GM19025 (cell line): ENCODE data around the gene BDKRB1.

Experiments
- ATAC-seq: cut with Tn5 transposase; IDR thresholded peaks from one replicate; pipeline ENCODE4 v1.9.1; 2021; ENCODE audit warnings: mild to moderate bottlenecking, low read depth, moderate library complexity; ENCODE audit not compliant: unreplicated experiment

BDKRB1 gene

DNA sequence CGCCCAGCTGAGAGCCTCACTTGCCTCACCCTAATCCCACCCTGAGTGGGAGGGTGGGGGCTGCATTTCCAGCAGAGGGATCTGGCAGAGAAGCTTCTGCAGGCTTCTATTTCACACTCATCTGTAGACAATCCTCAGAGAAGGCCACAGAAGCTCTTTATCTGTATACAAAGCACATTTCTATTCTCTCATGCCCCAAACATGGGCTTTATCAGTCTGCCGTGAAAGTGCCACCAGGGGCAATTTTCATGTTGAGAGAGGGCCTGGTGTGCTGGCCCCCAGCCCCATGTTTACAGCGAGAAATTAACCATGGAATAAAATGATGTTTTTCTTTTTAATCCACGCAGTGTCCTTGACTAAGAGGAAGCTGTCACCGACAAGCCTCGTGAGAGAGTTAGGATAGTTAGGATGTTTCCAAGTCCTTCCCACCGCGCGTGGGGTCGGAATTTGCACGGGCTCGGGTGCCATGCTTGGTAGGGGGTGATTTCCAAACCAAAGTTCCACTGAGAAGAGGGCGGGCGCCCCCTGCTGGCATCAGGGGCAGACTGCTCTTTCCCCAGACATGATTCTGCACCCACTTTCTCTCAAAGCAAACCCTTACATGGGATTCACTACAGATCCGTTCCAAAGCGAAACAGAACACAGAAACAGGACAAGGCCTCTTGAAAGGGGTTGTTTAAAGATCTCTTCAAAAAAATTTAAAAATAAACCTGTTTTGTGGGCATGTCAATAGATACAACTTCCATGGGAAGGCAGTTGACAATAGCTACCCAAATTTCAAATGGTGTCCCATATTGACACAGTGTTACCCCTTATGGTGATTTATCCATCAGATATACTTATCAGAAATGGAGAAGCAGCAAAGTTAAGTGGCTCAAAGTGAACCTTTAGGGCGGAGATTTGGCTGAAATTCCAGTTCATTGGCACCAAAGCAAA is 19.4 kb downstream of the BDKRB1 start:
- ATAC-seq: no peak

DNA sequence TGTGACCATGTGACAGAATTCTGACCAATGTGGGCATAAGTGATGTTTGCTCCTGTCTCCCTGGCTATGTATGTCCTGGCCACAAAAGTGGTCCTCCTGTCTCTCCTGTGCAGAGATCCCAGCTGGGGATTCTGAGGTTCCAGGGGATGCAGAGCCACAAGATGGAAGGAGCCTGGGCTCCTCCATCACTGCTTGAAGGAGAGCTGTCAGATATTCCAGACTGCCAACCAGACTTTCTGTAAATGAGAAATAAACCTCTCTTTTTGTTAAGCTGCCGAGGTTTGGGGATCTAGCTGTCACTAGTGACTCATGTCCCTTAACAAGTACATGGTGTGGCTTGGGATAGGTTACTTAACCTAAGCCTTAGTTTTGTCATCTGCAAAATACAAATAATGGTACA is 21.9 kb downstream of the BDKRB1 start:
- ATAC-seq: no peak

DNA sequence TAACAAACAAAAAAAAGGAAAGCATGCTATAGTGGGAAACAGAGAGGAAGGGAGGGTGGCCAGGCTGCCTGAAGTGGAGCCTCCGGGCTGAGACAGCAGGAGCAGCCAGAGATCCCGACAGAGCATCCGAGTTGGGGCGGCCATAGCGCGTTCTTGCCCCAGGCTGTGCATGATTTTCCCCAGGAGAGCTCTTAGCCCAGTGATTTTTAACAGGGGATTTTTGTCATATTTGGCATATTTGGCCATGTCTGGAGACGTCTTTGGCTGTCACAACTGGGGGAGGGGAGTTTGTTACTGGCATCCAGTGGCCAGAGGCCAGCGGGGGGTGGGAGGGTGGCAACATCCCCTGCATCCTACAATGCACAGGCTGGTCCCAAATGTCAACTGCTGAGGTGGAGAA is 23.6 kb downstream of the BDKRB1 start:
- no peak for ATAC-seq

DNA sequence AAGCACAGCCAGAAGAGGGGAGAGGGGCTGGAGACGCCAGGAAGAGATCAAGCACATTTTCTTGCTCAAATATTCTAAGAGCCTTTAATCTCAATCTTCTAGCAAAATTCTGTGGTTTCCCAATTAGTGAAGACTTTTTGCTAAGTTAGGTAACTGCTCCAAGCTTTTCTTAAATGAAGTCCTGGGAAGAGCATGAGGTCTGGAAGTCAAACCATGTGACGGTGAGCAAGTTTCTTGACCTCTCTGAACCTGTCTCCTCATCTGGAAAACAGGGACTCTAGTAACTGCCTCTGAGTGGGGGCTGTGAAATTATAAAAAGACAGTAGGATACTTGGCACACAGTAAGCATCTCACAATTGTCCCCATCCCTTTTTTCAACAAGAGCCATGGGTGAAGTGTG is 24.1 kb downstream of the BDKRB1 start:
- ATAC-seq: no peak

DNA sequence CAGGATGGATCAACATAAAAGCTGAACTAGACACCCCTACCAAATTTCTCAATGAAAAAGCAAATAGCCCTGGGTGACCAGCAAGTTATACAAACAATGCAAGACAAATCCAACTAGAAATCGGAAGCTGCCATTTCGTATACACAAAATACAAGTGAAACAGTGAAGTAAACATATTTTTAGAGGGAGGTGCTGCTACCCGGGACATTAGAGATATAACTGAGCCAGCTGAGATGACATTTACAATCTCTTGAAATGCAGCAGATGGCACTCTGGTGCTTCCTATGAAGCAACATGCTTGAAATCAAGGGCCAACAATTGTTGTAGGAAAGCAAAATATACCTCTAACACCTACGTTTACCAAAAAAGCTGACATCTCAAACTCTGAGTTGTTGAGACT is 25.5 kb downstream of the BDKRB1 start:
- ATAC-seq: no peak

DNA sequence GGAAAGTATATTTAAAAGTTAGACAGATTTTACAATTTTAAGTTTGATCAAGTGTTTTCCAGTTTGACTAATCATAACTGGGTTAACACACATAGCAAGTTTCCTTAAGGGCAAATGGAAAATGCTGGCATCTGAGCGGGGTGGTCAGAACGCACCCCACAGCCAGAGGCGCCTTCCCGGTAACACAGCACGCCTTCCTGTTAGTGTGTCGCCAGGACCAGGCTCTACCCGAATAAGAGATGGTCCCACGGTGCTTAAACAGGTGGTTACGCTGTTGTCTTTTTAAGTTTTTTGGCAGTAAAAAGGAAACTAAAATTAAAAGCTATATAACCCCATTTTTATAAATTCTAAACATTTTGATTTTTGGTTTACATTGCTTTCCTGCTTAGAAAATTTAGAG is 28.0 kb downstream of the BDKRB1 start:
- no peak for ATAC-seq

DNA sequence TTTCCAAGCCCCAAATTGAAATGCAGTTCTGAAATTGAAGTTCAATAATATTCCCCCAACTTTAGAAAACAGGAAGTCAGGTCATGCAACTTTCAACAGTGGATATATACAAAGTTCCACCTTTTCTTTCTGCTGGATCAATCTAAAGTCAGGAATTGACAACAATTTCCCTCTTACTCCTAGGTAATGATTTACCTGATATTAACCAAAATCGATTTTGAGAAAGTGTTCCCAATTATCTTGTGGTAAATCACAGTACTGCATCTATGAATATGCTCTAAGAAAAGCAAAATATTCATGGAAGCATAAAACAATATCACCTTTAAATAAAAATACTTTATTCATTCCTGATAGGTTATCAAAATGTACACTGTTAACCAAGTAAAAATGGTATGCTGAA is 28.4 kb downstream of the BDKRB1 start:
- ATAC-seq: no peak

DNA sequence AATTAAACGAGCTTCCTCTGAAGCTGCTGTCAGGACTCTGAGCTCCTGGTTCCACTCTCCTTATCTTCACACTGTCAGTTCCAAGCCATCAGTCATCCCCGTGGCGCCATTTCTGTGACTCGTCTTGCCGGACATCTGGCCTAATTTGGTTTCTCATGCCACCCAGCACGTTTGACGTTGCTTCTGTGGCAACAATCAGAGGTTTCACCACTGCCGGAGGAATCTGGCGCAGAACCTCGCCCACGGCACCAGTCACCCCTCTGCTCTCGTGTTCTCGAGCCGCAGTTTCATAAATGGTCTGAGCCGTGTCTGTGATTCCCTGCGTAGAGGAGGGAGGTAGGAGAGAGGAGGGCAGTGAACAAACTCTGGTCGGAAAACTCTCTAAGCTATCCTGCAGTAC is 29.7 kb downstream of the BDKRB1 start:
- ATAC-seq: no peak

DNA sequence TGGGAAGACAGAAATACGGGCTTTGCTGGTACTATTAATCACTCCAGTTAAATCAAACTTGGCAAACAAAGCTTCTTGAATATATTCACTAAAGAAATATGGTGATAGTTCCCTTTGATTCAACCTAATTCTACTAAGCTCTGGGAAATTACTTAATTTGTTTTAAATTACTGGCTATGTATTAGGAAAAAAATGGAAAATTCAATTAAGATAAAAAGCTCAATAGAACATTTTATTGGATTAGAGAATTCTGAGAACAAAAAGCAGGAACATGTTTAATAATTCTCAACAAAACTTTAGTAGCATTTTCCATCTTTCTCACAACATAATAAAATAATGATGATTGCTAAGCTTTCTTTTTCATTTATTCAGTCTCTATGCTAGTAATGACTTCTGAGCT is 30.2 kb downstream of the BDKRB1 start:
- no peak for ATAC-seq

DNA sequence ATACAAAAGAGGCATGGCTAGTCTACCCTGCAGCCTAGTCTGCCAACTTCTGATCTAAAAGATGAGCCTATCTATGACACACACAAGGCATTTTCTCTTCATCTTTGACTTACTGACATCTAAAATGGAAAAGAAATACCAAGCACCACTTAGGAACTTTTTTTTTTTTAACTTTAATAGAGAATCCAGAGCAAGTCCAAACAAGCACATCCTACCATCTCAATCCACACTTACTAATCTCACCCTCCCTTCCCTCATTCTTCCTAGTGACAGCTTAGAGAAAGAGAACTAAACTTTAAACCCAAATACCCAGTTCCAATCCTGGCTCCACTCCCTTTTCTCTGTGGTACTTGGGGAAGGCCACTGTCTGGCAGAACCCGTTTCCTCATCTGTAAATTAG is 31.8 kb downstream of the BDKRB1 start:
- ATAC-seq: no peak

DNA sequence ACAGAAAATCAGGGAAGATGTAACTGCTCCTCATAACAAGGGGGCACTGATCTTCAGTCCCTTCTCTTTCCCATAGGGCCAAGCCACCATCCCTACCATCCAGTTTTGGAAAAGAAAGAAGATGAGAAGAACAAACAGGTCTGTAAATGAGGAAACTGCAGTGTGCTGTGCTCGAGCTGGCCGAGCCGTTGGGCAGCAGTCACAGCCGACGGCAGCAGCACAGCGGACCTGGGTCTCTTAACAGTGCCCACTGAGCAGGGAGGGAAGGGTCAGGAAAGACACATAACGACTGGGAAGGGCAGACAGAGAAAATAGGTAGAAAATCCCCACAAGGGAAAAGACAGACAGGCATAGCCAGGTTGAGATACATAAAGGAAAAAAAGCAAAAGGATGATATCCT is 38.2 kb downstream of the BDKRB1 start:
- ATAC-seq: no peak

DNA sequence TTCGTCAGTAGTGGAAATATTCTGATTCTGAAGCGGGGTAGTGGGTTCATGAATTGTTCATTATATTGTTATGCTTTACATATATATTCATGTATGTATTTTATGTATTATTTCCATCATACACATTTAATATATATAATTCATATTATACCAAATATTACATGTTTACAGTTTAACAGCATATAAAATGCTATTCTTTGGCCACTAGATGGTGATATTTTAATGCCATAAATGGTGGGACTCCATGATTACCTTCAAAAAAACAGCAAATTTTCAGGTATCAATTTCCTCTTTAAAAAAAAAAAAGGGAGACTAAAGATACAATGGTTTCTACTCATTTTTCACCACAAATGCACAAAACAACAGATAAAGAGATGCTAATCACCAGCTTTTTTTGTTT is 41.0 kb downstream of the BDKRB1 start:
- ATAC-seq: no peak

DNA sequence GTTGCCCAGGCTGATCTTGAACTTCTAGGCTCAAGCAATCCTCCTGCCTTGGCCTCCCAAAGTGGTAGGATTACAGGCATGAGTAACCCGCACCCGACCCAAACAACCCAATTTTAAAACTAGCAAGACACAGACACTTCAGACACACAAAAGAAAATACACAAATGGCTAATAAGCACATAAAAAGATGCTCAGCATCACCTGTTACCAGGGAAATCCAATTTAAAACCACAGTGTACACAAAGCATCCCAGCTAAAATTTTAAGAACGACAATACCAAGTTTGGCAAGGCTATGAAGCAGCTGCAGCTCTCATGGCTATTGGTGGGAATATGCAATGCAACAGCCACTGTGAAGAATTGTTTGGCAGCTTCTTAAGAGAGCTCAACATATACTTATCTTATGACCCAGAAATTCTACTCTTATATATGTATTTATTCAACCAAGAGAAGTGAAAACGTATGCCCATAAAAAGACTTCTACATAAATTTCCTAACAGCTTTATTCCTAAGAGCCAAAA is 42.0 kb downstream of the BDKRB1 start:
- ATAC-seq: no peak

DNA sequence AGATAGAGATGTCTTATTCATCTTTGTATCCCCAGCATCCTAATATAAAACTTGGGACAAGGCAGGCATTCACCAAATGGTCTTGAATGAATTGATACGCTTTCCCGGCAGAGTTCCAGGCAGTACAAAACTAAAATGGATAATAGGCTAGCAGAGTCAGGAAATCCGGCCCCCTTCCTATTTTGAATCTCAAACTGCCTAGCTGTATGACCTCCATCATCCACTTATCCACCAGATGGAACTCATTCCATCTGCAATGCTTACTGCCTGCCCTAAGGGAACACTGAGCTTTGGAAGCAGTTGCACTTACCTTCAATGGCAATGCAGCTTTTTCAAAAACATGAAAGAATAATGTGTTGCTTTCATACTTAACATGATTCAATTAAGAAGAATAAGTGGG is 43.4 kb downstream of the BDKRB1 start:
- no peak for ATAC-seq

DNA sequence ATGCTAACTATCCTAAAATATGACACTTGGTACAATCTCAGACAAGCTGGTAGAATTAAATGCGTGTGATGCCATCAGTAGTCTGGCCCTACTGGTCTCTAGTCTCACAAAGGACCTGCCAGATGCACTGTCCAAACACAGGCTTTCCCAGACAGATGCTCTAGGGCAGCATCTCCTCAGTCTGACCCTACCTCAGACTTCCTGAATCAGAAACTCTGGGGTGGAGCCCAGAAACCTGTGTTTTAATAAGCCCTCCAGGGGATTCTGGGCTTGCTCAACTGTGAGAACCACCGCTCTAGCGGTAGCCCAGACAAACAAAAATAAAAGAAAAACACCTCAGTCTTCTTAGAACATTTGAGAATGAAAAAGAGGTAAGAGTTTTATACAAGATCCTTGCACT is 48.0 kb downstream of the BDKRB1 start:
- ATAC-seq: no peak

DNA sequence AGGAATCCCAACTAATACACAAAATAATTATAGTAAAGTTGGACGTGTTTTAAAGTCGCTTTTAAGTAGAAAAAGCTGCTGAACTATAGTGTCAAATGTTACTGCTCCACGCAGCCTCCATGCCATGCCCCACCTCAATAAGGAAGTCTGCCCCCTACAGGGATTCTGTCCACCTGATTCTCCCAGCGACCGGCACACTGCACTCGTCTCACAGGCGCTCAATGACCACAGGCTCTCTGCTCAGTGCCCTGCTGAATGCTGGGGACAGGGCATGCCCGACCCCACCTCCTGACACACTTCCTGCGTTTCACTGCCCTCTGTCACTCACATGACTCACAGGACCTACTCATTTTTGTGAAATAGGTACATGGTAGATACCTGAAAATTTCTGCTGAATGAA is 48.9 kb downstream of the BDKRB1 start:
- no peak for ATAC-seq

DNA sequence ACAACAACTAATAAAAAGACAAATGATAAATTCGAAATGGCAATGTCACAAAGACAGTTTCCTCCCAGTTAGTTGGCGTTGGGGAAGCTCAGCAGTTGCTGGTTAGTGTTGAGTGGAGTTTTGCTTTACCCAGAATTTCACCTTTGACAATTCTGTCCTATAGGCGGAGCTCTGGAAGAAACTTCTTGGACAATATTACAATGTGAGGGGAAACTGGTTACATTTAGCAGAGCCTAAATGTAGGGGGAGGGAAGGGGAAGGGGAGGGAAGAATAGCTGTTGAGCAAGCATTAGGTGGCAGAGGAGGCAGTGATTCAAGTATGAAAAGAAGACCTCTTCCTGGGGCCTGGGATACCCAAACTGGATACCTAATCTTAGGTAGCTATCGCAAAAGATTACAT is 51.4 kb downstream of the BDKRB1 start:
- no peak for ATAC-seq

DNA sequence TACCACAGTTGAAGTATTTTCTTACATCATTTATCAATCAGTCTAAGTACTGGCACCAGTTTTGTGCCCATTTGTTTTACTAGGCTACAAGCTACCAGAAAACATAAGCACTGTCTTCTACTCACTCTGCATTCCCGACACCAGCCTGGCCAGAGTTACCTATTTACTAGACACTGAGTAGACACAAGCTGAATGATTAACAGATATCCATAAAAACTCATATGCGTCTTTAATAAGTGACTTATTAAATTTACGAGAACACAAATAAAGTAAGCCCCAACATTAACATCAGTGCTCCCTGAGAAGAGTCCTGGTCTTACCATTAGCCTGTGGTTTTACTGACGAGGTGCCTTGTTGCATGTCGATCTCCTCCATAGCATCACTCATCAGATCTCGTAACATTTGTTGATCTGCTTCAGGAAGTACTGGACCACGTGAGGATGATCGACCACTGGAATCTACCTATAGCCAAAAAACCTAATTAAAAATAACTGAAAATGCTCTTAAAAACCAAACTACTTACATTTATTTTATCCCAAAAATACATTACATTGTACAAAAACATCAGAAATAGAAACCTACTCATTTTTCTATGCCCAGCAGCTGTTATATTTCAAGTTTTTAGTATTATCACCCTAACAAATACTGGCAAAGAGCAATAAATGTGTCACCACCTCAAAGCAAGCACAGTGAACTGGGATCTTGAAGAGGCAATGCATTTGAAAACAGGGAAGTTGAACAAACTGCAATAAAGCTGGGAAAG is 53.3 kb downstream of the BDKRB1 start:
- ATAC-seq: no peak

DNA sequence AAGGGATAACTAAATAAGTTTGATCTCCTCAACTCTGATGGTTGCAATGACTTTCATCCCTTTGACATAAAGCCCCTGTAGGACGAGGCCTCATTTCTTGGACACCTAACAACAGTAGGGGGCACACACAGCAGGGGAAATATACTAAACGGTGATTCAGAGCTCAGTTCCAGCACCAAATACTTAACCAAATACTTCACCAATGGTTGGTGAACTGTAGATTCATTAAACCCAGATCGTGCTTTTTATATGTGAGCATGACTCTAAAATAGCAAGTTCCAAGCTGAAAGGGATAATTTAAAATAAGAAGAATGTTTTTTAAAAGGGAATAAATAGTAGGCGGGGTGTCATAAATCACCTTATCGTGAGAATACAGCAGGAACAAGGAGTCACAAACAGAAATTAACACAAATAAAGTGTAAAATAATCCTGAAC is 53.9 kb downstream of the BDKRB1 start:
- no peak for ATAC-seq

DNA sequence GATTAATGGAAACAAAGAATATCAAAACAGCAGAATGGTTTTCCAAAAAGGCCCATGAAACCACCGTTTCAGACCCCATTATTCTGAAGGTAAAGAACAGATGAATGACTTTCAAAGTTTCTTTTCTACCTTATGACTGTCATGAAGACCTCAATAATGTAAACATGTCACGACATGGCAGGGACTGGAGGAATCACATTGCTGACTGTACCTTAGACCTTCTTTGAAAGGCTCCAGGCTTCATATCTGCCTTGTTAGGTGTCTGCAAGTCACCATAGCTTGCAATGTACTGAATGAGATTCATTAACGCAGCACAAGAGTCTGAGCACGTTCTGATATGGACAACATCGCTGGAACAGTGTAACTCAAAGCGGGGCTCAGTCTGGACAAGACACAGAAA is 54.9 kb downstream of the BDKRB1 start:
- ATAC-seq: no peak
